Measurements from ENCODE around the gene MED20.

- no peak for TF ChIP-seq GATA2 (IDR thresholded peaks at IDR 0.05; ENCODE audit: low read depth, low read length)
- TF ChIP-seq GATA3 (IDR thresholded peaks at IDR 0.05; ENCODE audit: low read depth, low read length): no peak
Measured at GRCh38 chr6:41922154-41922553, 1.2 kb upstream of the MED20 start.

Measured in SH-SY5Y (cell line).